Astrocyte (in vitro differentiated cells and primary cell): Measurements from ENCODE around the gene RRBP1. TPM values are rescaled to one million over a fixed set of nuclear protein-coding genes. Genes with fewer than 3 reads are reported as not detected.

ENCODE experiments used
- DNase-seq: peaks from one replicate; pipeline ENCODE4 v3.0.0-alpha.2; 2010; ENCODE audit warnings: low read depth
- FAIRE-seq: peaks from 2 replicates; lab custom pipeline; 2011; peaks lifted over from hg19 to GRCh38; lab: Jason Lieb, UNC
- H2AFZ ChIP-seq: 2 replicates; pipeline ENCODE4 v1.6.0; 2012; ENCODE audit warnings: low read depth, low read length, inconsistent platforms
- H3K27ac ChIP-seq: 2 replicates; pipeline ENCODE4 v1.5.1; 2011; ENCODE audit warnings: low read depth, low read length, inconsistent platforms
- H3K27me3 ChIP-seq: 2 replicates; pipeline ENCODE4 v1.6.0; 2011; ENCODE audit warnings: low read length, inconsistent platforms; ENCODE audit not compliant: insufficient read depth
- H3K36me3 ChIP-seq: 2 replicates; pipeline ENCODE4 v1.5.1; 2011; ENCODE audit warnings: low read length, inconsistent platforms; ENCODE audit not compliant: insufficient read depth
- H3K4me1 ChIP-seq: 2 replicates; pipeline ENCODE4 v1.5.1; 2011; ENCODE audit warnings: low read length, inconsistent platforms; ENCODE audit not compliant: insufficient read depth
- H3K4me2 ChIP-seq: 2 replicates; pipeline ENCODE4 v1.6.0; 2012; ENCODE audit warnings: low read length, inconsistent platforms
- H3K4me3 ChIP-seq: 2 replicates; pipeline ENCODE4 v1.5.1; 2011; ENCODE audit warnings: low read depth, mild to moderate bottlenecking, low read length, inconsistent platforms; ENCODE audit not compliant: insufficient read depth
- H3K79me2 ChIP-seq: 2 replicates; pipeline ENCODE4 v1.6.0; 2012; ENCODE audit warnings: mild to moderate bottlenecking, low read length, inconsistent platforms; ENCODE audit not compliant: insufficient read depth
- H3K9ac ChIP-seq: 2 replicates; pipeline ENCODE4 v1.6.0; 2012; ENCODE audit warnings: mild to moderate bottlenecking, low read length, inconsistent platforms
- H3K9me3 ChIP-seq: 2 replicates; pipeline ENCODE4 v1.5.1; 2012; ENCODE audit warnings: low read depth, mild to moderate bottlenecking, low read length, inconsistent platforms; ENCODE audit not compliant: insufficient read depth
- H4K20me1 ChIP-seq: 2 replicates; pipeline ENCODE4 v1.6.0; 2012; ENCODE audit warnings: low read length, inconsistent platforms; ENCODE audit not compliant: insufficient read depth
- H3K27ac Mint-ChIP-seq: one replicate; pipeline ENCODE4 v1.8.0; 2021; ENCODE audit warnings: mild to moderate bottlenecking, mixed read lengths; ENCODE audit not compliant: unreplicated experiment
- H3K27me3 Mint-ChIP-seq: one replicate; pipeline ENCODE4 v1.8.0; 2021; ENCODE audit warnings: low read depth, mixed read lengths; ENCODE audit not compliant: unreplicated experiment
- H3K36me3 Mint-ChIP-seq: one replicate; pipeline ENCODE4 v1.8.0; 2021; ENCODE audit warnings: low read depth, mixed read lengths; ENCODE audit not compliant: unreplicated experiment
- H3K4me1 Mint-ChIP-seq: one replicate; pipeline ENCODE4 v1.8.0; 2021; ENCODE audit warnings: low read depth, mixed read lengths; ENCODE audit not compliant: unreplicated experiment
- H3K4me3 Mint-ChIP-seq: one replicate; pipeline ENCODE4 v1.8.0; 2021; ENCODE audit warnings: mild to moderate bottlenecking, moderate library complexity, mixed read lengths; ENCODE audit not compliant: unreplicated experiment
- H3K9me3 Mint-ChIP-seq: one replicate; pipeline ENCODE4 v1.8.0; 2021; ENCODE audit warnings: mild to moderate bottlenecking, mixed read lengths; ENCODE audit not compliant: unreplicated experiment
- CTCF ChIP-seq: IDR thresholded peaks from 2 replicates; pipeline ENCODE4 v1.5.1; 2011; ENCODE audit warnings: low read depth, mild to moderate bottlenecking, inconsistent platforms, low read length, moderate library complexity; ENCODE audit not compliant: insufficient read depth
- EZH2 ChIP-seq: IDR thresholded peaks from 2 replicates; pipeline ENCODE4 v1.6.1; 2012; ENCODE audit warnings: mild to moderate bottlenecking, low read length, inconsistent platforms; ENCODE audit not compliant: insufficient read depth
- total RNA-seq: library from RNA; stranded (reverse); gene quantifications from 2 replicates; pipeline ENCODE4 v1.2.1, GENCODE V29; 2021

Gene RRBP1
- total RNA-seq, 1 donor from 2014 or later, result 347 TPM

GRCh38 chr20:17664025-17664633, 17.9 kb downstream of the RRBP1 start:
- Histone ChIP-seq H3K4me1 (peaks cover 47% of the 10 kb centered on the region), H4K20me1 (peaks cover 99% of the 10 kb centered on the region), H3K79me2 (peaks cover 100% of the 10 kb centered on the region), H3K9ac (peak overlapping the region; percentile 31), H3K9me3 (no peaks in the 10 kb centered on the region), H3K4me2 (peak overlapping the region; percentile 37), H3K27ac (peak overlapping the region; percentile 35), H2AFZ (no peak overlapping the region), H3K4me3 (no peak overlapping the region), H3K36me3 (peaks cover 20% of the 10 kb centered on the region), H3K27me3 (no peaks in the 10 kb centered on the region)
- Mint-ChIP-seq H3K4me1 (peaks cover 60% of the 10 kb centered on the region), H3K27me3 (no peaks in the 10 kb centered on the region), H3K9me3 (peaks cover 2% of the 10 kb centered on the region), H3K27ac (peak overlapping the region; percentile 38), H3K36me3 (peaks cover 25% of the 10 kb centered on the region), H3K4me3 (peak overlapping the region; percentile 41)
- DNase-seq (peak; percentile 46), FAIRE-seq (no peak)
- no peak for TF ChIP-seq EZH2
- no peak for TF ChIP-seq CTCF

- Histone ChIP-seq H3K27ac (peak overlapping the region; percentile 35), H2AFZ (no peak overlapping the region), H3K27me3 (no peaks in the 10 kb centered on the region), H3K4me2 (peak overlapping the region; percentile 37), H3K4me3 (no peak overlapping the region), H4K20me1 (peaks cover 98% of the 10 kb centered on the region), H3K9me3 (no peaks in the 10 kb centered on the region), H3K9ac (no peak overlapping the region), H3K36me3 (peaks cover 23% of the 10 kb centered on the region), H3K79me2 (peaks cover 100% of the 10 kb centered on the region), H3K4me1 (peaks cover 47% of the 10 kb centered on the region)
- FAIRE-seq (no peak), DNase-seq (peak; percentile 49)
- Mint-ChIP-seq H3K9me3 (peaks cover 2% of the 10 kb centered on the region), H3K27me3 (no peaks in the 10 kb centered on the region), H3K4me3 (no peak overlapping the region), H3K27ac (peak overlapping the region; percentile 34), H3K36me3 (peaks cover 24% of the 10 kb centered on the region), H3K4me1 (peaks cover 60% of the 10 kb centered on the region)
- no peak for TF ChIP-seq EZH2
- TF ChIP-seq CTCF, result no peak
Measured at GRCh38 chr20:17663486-17663885, 18.6 kb downstream of the RRBP1 start.

- no peak overlapping the region for H3K4me3 ChIP-seq
- peaks cover 98% of the 10 kb centered on the region for H4K20me1 ChIP-seq
- peaks cover 60% of the 10 kb centered on the region for H3K4me1 Mint-ChIP-seq
- H3K27me3 ChIP-seq, result no peaks in the 10 kb centered on the region
- no peaks in the 10 kb centered on the region for H3K9me3 ChIP-seq
- FAIRE-seq (no peak), DNase-seq (no peak)
- H3K27ac ChIP-seq, result peak overlapping the region; percentile 69
- H3K9ac ChIP-seq, result no peak overlapping the region
- H3K36me3 ChIP-seq, result peaks cover 28% of the 10 kb centered on the region
- no peak overlapping the region for H3K27ac Mint-ChIP-seq
- peaks cover 27% of the 10 kb centered on the region for H3K36me3 Mint-ChIP-seq
- peaks cover 2% of the 10 kb centered on the region for H3K9me3 Mint-ChIP-seq
- H3K4me1 ChIP-seq, result peaks cover 47% of the 10 kb centered on the region
- H3K4me2 ChIP-seq, result no peak overlapping the region
- TF ChIP-seq CTCF (no peak), EZH2 (no peak)
- no peaks in the 10 kb centered on the region for H3K27me3 Mint-ChIP-seq
- peaks cover 100% of the 10 kb centered on the region for H3K79me2 ChIP-seq
- H3K4me3 Mint-ChIP-seq, result no peak overlapping the region
- no peak overlapping the region for H2AFZ ChIP-seq
Measured at GRCh38 chr20:17663040-17663399, 19.0 kb downstream of the RRBP1 start.
